ENCODE data around the gene ARRB1. TPM values are rescaled to one million over a fixed set of nuclear protein-coding genes. Genes with fewer than 3 reads are reported as not detected.

ARRB1 gene
- total and polyA plus RNA-seq, 9 donors = 14.0 to 22.7 (median 20.6) TPM

Other genes with a start within 250 kb of the ARRB1 start
- gene SLCO2B1, start 200.6 kb downstream of the ARRB1 start, total RNA-seq = 8.2 TPM
- gene SLCO2B1, start 200.6 kb downstream of the ARRB1 start, polyA plus RNA-seq (ENCODE audit: insufficient read depth in 1 of 8, insufficient read length in 8 of 8, low replicate concordance in 1 of 8) = 10 to 100 TPM in 7 of 8 donors, 1 to 10 TPM in 1; 10.0 to 19.3 (median 13.0) TPM
- not detected for gene TPBGL, start 110.9 kb downstream of the ARRB1 start, total RNA-seq
- under 1 TPM; 0.08 to 0.37 (median 0.21) TPM for gene TPBGL, start 110.9 kb downstream of the ARRB1 start, polyA plus RNA-seq (ENCODE audit: insufficient read depth in 1 of 8, insufficient read length in 8 of 8, low replicate concordance in 1 of 8)
- 3,986 TPM for gene RPS3, start 47.9 kb upstream of the ARRB1 start, total RNA-seq
- 1,000 to 10,000 TPM; 3,265 to 4,158 (median 4,038) TPM for gene RPS3, start 47.9 kb upstream of the ARRB1 start, polyA plus RNA-seq (ENCODE audit: insufficient read depth in 1 of 8, insufficient read length in 8 of 8, low replicate concordance in 1 of 8)
- 3.6 TPM for gene KLHL35, start 81.5 kb upstream of the ARRB1 start, total RNA-seq
- gene KLHL35, start 81.5 kb upstream of the ARRB1 start, polyA plus RNA-seq (ENCODE audit: insufficient read depth in 1 of 8, insufficient read length in 8 of 8, low replicate concordance in 1 of 8) = 1 to 10 TPM; 2.3 to 6.5 (median 4.6) TPM
- gene GDPD5, start 174.3 kb upstream of the ARRB1 start, total RNA-seq = 12.8 TPM
- 10 to 100 TPM; 14.1 to 33.2 (median 21.4) TPM for gene GDPD5, start 174.3 kb upstream of the ARRB1 start, polyA plus RNA-seq (ENCODE audit: insufficient read depth in 1 of 8, insufficient read length in 8 of 8, low replicate concordance in 1 of 8)
- 229 TPM for gene SERPINH1, start 210.6 kb upstream of the ARRB1 start, total RNA-seq
- 100 to 1,000 TPM; 316 to 589 (median 433) TPM for gene SERPINH1, start 210.6 kb upstream of the ARRB1 start, polyA plus RNA-seq (ENCODE audit: insufficient read depth in 1 of 8, insufficient read length in 8 of 8, low replicate concordance in 1 of 8)

Measured in muscle of leg (tissue), 9 donors.